Vagina (tissue), 2 donors: ENCODE data around the gene TMEM164. TPM values are rescaled to one million over a fixed set of nuclear protein-coding genes. Genes with fewer than 3 reads are reported as not detected.
A peak's percentile ranks its signal among the peaks of the same experiment; 100 is the strongest.

Experiments used
- DNase-seq, 2 donors: peaks; one replicate each; pipeline ENCODE4 v3.0.0-alpha.2; 2017; ENCODE audit errors: extremely low spot score in 2 of 2
- H3K27ac ChIP-seq: fragments of 200-600 bp; sonication (generic); one replicate; pipeline ENCODE4 v1.5.1; 2019
- H3K27me3 ChIP-seq: fragments of 200-600 bp; sonication (generic); one replicate; pipeline ENCODE4 v1.5.1; 2019
- H3K36me3 ChIP-seq, 2 donors: fragments of 200-600 bp; sonication (generic); one replicate each; pipeline ENCODE4 v1.5.1; 2017 to 2019
- H3K4me1 ChIP-seq: fragments of 200-600 bp; sonication (generic); one replicate; pipeline ENCODE4 v1.5.1; 2019
- H3K4me3 ChIP-seq, 2 donors: fragments of 200-600 bp; sonication (generic); 1 replicate in 1 of 2; 2 replicates in 1 of 2; pipeline ENCODE4 v1.5.1; 2016 to 2019
- H3K9me3 ChIP-seq: fragments of 200-600 bp; sonication (generic); one replicate; pipeline ENCODE4 v1.5.1; 2019
- CTCF ChIP-seq, 3 experiments: fragments of 450-650 bp in 2 of 3; fragments of 200-600 bp in 1 of 3; sonication (generic) in 1 of 3; IDR thresholded peaks; one replicate each; pipeline ENCODE4 v1.5.1; 2017 to 2019; ENCODE audit warnings: antibody characterized with exemption in 3 of 3, mild to moderate bottlenecking in 2 of 3, moderate library complexity in 2 of 3
- POLR2A ChIP-seq, 2 donors: fragments of 450-650 bp; IDR thresholded peaks; one replicate each; pipeline ENCODE4 v1.6.1; 2017; ENCODE audit warnings: antibody characterized with exemption in 2 of 2, mild to moderate bottlenecking in 2 of 2, moderate library complexity in 2 of 2
- POLR2AphosphoS5 ChIP-seq, 2 donors: sonication (generic); formaldehyde crosslinking; IDR thresholded peaks; one replicate each; pipeline ENCODE4 v1.9.0; 2017; ENCODE audit warnings: antibody characterized with exemption in 2 of 2, mild to moderate bottlenecking in 2 of 2, low read depth in 1 of 2; ENCODE audit not compliant: insufficient read depth in 1 of 2
- intact Hi-C: fragments of 100-400 bp; cut with DNase I; formaldehyde crosslinking; loops from one replicate; pipeline ENCODE4 v1.15.1; 2023
- total RNA-seq: library from RNA; depleted of rRNA; stranded (reverse); fragments of >200 nt; gene quantifications from one replicate; pipeline ENCODE4 v1.2.3, GENCODE V29; 2016

Gene TMEM164
- total RNA-seq, 1 donor from 2014 or later, result 10.8 TPM

GRCh38 chrX:110120025-110120424 lies 117.1 kb downstream of the TMEM164 start:
- no peaks in the 10 kb centered on the region for H3K9me3 ChIP-seq
- no peak for TF ChIP-seq CTCF (IDR thresholded peaks at IDR 0.05)
- intact Hi-C loops, result no loop called here
- H3K4me1 ChIP-seq, result no peaks in the 10 kb centered on the region
- H3K4me3 ChIP-seq, result no peak overlapping the region
- H3K27me3 ChIP-seq, result no peaks in the 10 kb centered on the region
- no peak for DNase-seq
- H3K36me3 ChIP-seq, result no peaks in the 10 kb centered on the region
- H3K27ac ChIP-seq, result no peak overlapping the region

- Histone ChIP-seq H3K9me3 (no peaks in the 10 kb centered on the region), H3K27me3 (no peaks in the 10 kb centered on the region), H3K36me3 (no peaks in the 10 kb centered on the region), H3K4me1 (no peaks in the 10 kb centered on the region), H3K4me3 (no peak overlapping the region), H3K27ac (no peak overlapping the region)
- no peak for DNase-seq
- no peak for TF ChIP-seq POLR2AphosphoS5 (IDR thresholded peaks at IDR 0.05; ENCODE audit: insufficient read depth in 1 of 2, low read depth in 1 of 2)
- TF ChIP-seq CTCF (IDR thresholded peaks at IDR 0.05), result no peak
- no peak for TF ChIP-seq POLR2A (IDR thresholded peaks at IDR 0.05)
- intact Hi-C loops, result no loop called here
These were observed 120.4 kb downstream of the TMEM164 start for GRCh38 chrX:110123331-110123782.

GRCh38 chrX:110125446-110126162 lies 122.7 kb downstream of the TMEM164 start:
- Histone ChIP-seq H3K9me3 (no peaks in the 10 kb centered on the region), H3K36me3 (no peaks in the 10 kb centered on the region), H3K4me3 (no peak overlapping the region), H3K27me3 (no peaks in the 10 kb centered on the region), H3K4me1 (no peaks in the 10 kb centered on the region), H3K27ac (no peak overlapping the region)
- no peak for DNase-seq
- TF ChIP-seq CTCF (IDR thresholded peaks at IDR 0.05) (no peak), POLR2AphosphoS5 (IDR thresholded peaks at IDR 0.05; ENCODE audit: insufficient read depth in 1 of 2, low read depth in 1 of 2) (no peak), POLR2A (IDR thresholded peaks at IDR 0.05) (no peak)
- intact Hi-C loops, result no loop called here

- H3K27ac ChIP-seq, result no peak overlapping the region
- no peaks in the 10 kb centered on the region for H3K9me3 ChIP-seq
- intact Hi-C loops, result no loop called here
- H3K27me3 ChIP-seq, result no peaks in the 10 kb centered on the region
- no peaks in the 10 kb centered on the region for H3K4me1 ChIP-seq
- TF ChIP-seq CTCF (IDR thresholded peaks at IDR 0.05) (no peak), POLR2A (IDR thresholded peaks at IDR 0.05) (no peak), POLR2AphosphoS5 (IDR thresholded peaks at IDR 0.05; ENCODE audit: insufficient read depth in 1 of 2, low read depth in 1 of 2) (no peak)
- peak in 1 of 2 donors; percentile 44 for DNase-seq
- no peaks in the 10 kb centered on the region for H3K36me3 ChIP-seq
- H3K4me3 ChIP-seq, result no peak overlapping the region
These were observed 128.1 kb downstream of the TMEM164 start for GRCh38 chrX:110131031-110131430.

- intact Hi-C loops, result no loop called here
- Histone ChIP-seq H3K4me3 (no peak overlapping the region), H3K27me3 (no peaks in the 10 kb centered on the region), H3K27ac (no peak overlapping the region), H3K4me1 (no peaks in the 10 kb centered on the region), H3K9me3 (no peaks in the 10 kb centered on the region), H3K36me3 (no peaks in the 10 kb centered on the region)
- TF ChIP-seq POLR2AphosphoS5 (IDR thresholded peaks at IDR 0.05; ENCODE audit: insufficient read depth in 1 of 2, low read depth in 1 of 2), result no peak
- TF ChIP-seq CTCF (IDR thresholded peaks at IDR 0.05), result no peak
- DNase-seq, result no peak
These were observed 129.7 kb downstream of the TMEM164 start for GRCh38 chrX:110132450-110133114.
